Calu3 (cell line): ENCODE data around the gene MVK. TPM values are rescaled to one million over a fixed set of nuclear protein-coding genes. Genes with fewer than 3 reads are reported as not detected.

Experiments
- BruUV-seq: library from RNA; stranded (reverse); fragments of 400-500 nt; replicated peaks from 2 replicates; lab custom pipeline; 2021; lab: Mats Ljungman, UMichigan
- CTCF ChIA-PET: fragments of 300-600 bp; sonication (Branson Sonifier 250); formaldehyde crosslinking; loops from one replicate; lab custom pipeline; 2022; ENCODE audit warnings: antibody characterized with exemption; lab: Charles Lee
- DNase-seq: peaks from one replicate; pipeline ENCODE4 v3.0.0; 2022
- H3K27ac Mint-ChIP-seq: one replicate; pipeline ENCODE4 v1.8.0; 2022; ENCODE audit warnings: mixed read lengths; ENCODE audit not compliant: unreplicated experiment
- H3K27me3 Mint-ChIP-seq: one replicate; pipeline ENCODE4 v1.8.0; 2022; ENCODE audit warnings: mixed read lengths; ENCODE audit not compliant: unreplicated experiment
- H3K36me3 Mint-ChIP-seq: one replicate; pipeline ENCODE4 v1.8.0; 2022; ENCODE audit warnings: mild to moderate bottlenecking, moderate library complexity, mixed read lengths; ENCODE audit not compliant: insufficient read depth, unreplicated experiment
- H3K4me1 Mint-ChIP-seq: one replicate; pipeline ENCODE4 v1.8.0; 2022; ENCODE audit warnings: mild to moderate bottlenecking, low read depth, mixed read lengths; ENCODE audit not compliant: unreplicated experiment
- H3K4me3 Mint-ChIP-seq: one replicate; pipeline ENCODE4 v1.8.0; 2022; ENCODE audit warnings: mild to moderate bottlenecking, low read depth, moderate library complexity, mixed read lengths; ENCODE audit not compliant: unreplicated experiment
- H3K9me3 Mint-ChIP-seq: one replicate; pipeline ENCODE4 v1.8.0; 2022; ENCODE audit warnings: low read depth, mixed read lengths; ENCODE audit not compliant: unreplicated experiment
- CTCF ChIP-seq: fragments of 200-600 bp; IDR thresholded peaks from one replicate; pipeline ENCODE4 v1.8.0; 2022; ENCODE audit warnings: antibody characterized with exemption; ENCODE audit not compliant: unreplicated experiment
- intact Hi-C: fragments of 100-400 bp; cut with micrococcal nuclease; formaldehyde crosslinking; loops from one replicate; pipeline ENCODE4 v1.10.0; 2022; ENCODE audit not compliant: unreplicated experiment
- total RNA-seq: library from RNA; stranded (reverse); gene quantifications from 2 replicates; pipeline ENCODE4 v1.2.3, GENCODE V29; 2022

The MVK gene
- total RNA-seq, 1 experiment from 2014 or later = 41.6 TPM

GRCh38 chr12:109566424-109566823, 7.2 kb upstream of the MVK start:
- Mint-ChIP-seq H3K4me1 (no peaks in the 10 kb centered on the region), H3K36me3 (peaks cover 57% of the 10 kb centered on the region), H3K9me3 (no peaks in the 10 kb centered on the region), H3K27me3 (no peaks in the 10 kb centered on the region), H3K4me3 (no peak overlapping the region), H3K27ac (no peak overlapping the region)
- intact Hi-C loops = no loop called here
- TF ChIP-seq CTCF = no peak
- no peak for DNase-seq
- CTCF ChIA-PET = no interaction called here
- no TSS peak for BruUV-seq

GRCh38 chr12:109567296-109567695, 6.3 kb upstream of the MVK start:
- no TSS peak for BruUV-seq
- Mint-ChIP-seq H3K4me3 (no peak overlapping the region), H3K4me1 (peaks cover under 1% of the 10 kb centered on the region), H3K9me3 (no peaks in the 10 kb centered on the region), H3K27ac (no peak overlapping the region), H3K36me3 (peaks cover 57% of the 10 kb centered on the region), H3K27me3 (no peaks in the 10 kb centered on the region)
- CTCF ChIA-PET = no interaction called here
- DNase-seq = no peak
- intact Hi-C loops = no loop called here
- no peak for TF ChIP-seq CTCF

GRCh38 chr12:109567967-109568366, 5.6 kb upstream of the MVK start:
- Mint-ChIP-seq H3K9me3 (no peaks in the 10 kb centered on the region), H3K4me3 (no peak overlapping the region), H3K36me3 (peaks cover 64% of the 10 kb centered on the region), H3K27me3 (no peaks in the 10 kb centered on the region), H3K27ac (no peak overlapping the region), H3K4me1 (peaks cover 8% of the 10 kb centered on the region)
- no peak for TF ChIP-seq CTCF
- no TSS peak for BruUV-seq
- CTCF ChIA-PET = no interaction called here
- no peak for DNase-seq
- intact Hi-C loops = no loop called here

- H3K4me3 Mint-ChIP-seq = no peak overlapping the region
- BruUV-seq = no TSS peak
- peaks cover 65% of the 10 kb centered on the region for H3K36me3 Mint-ChIP-seq
- TF ChIP-seq CTCF = no peak
- no peaks in the 10 kb centered on the region for H3K27me3 Mint-ChIP-seq
- no peak for DNase-seq
- intact Hi-C loops = no loop called here
- H3K4me1 Mint-ChIP-seq = peaks cover 11% of the 10 kb centered on the region
- no peak overlapping the region for H3K27ac Mint-ChIP-seq
- no peaks in the 10 kb centered on the region for H3K9me3 Mint-ChIP-seq
- CTCF ChIA-PET = no interaction called here
These were observed 5.1 kb upstream of the MVK start for GRCh38 chr12:109568486-109568885.
